Inferior parietal cortex (tissue), 1 donor: ENCODE data around the gene UGT3A2.

Experiments used
- DNase-seq: peaks from one replicate; pipeline ENCODE4 v3.0.0-alpha.2; 2016; ENCODE audit errors: extremely low spot score

The UGT3A2 gene, protein sequence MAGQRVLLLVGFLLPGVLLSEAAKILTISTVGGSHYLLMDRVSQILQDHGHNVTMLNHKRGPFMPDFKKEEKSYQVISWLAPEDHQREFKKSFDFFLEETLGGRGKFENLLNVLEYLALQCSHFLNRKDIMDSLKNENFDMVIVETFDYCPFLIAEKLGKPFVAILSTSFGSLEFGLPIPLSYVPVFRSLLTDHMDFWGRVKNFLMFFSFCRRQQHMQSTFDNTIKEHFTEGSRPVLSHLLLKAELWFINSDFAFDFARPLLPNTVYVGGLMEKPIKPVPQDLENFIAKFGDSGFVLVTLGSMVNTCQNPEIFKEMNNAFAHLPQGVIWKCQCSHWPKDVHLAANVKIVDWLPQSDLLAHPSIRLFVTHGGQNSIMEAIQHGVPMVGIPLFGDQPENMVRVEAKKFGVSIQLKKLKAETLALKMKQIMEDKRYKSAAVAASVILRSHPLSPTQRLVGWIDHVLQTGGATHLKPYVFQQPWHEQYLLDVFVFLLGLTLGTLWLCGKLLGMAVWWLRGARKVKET

DNA sequence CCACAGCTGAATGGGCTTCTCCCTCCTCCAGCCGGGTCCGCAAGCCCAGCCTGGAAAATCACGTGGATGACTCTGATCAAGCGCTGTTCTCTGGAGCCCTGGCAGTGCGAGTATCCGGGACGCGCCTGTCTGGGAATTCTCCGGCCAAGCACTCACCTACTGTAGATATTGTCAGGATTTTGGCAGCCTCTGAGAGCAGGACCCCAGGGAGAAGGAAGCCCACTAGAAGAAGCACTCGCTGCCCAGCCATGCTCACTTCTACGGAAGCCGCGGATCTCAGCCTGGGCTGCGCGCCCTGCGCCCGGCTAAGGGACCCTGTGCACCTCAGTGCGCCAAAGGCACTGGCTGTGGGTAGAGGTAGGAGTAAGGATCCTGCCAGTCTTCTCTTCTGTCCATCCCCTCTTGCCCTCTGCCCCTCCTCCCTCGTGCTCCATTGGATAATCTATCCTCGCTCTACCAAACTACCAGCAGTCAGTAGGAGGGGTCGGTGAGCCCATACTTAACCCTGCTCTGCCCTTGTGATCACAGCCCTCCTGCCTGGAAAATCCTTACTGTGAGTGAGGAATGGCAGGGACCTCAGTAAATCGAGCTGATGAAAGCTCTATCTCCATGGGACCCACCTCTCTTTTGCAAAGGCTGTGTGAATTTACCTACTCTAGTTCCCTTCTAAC, at the start of gene UGT3A2:
Gene UGT3A2, minus strand, starts transcription at position 343 of the 671 bp plus-strand sequence. Its CDS starts 93 bp downstream, at position 250.
- no peak for DNase-seq

DNA sequence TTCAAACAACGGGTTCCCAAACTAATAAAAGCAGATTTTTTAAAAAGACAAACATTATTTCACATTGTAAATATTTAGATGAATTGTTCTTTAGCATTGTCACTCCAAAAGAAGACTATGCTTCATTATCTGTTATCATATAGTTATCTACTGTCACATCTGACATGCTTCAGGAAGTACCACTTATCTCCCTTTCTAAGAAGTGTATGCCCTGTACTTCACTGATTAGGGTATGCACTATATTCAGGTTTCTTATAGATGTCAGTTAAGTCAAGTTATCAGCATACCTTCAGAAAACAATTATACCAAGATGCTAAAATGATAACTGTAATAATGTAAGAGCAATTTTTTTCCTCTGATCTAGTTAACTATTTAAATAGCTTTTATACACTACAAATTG, 44.6 kb upstream of the UGT3A2 start:
- DNase-seq: no peak

DNA sequence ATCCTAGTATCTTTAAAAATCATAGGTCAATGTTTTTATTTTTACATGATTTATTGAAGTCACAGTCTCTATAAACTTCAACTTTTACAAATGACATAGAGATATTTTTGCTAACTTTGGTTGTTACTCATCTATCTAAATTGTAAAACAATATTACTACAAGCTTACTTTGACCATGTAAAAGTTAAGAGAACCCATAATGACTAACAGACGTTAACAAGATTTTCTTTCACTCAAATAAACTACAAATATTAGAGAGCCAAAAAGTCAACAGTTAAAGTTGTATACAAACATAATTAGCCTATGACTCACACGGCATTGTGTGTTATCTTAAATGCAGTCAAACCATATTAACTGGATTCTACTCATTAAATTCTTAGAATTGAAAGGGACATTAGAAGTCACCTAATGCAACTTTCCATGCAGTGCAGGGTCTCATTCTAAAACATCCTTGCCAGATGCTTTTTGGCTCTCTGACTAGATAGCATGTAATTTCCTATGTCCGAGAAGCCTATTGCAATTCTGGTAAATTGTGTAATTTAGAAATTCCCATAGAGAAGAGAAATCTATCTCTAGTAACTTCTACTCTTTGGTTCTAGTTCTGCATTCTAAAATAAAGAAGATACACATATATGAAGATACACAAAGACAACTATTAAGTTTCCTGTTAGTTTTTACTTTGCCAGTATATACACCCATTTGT, 42.2 kb upstream of the UGT3A2 start:
- DNase-seq: no peak

DNA sequence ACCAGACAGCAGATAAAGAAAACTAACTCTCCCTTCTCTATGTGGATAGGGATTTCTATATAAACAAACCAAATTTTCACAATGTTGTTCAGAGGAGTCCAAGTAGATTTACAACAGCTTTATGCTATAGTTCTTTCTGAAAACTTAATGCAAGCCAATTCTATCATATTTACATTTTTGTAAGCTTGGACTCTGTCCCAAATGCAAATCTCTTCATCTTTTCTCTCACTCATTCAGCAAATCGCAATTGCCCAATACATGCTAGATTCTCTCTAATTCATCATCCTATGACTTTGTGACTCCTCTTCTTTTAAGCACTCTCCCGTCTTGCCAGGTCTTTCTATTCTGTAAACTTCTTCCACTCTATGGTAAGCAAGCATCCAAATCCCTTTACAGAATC, 39.1 kb upstream of the UGT3A2 start:
- DNase-seq: no peak

DNA sequence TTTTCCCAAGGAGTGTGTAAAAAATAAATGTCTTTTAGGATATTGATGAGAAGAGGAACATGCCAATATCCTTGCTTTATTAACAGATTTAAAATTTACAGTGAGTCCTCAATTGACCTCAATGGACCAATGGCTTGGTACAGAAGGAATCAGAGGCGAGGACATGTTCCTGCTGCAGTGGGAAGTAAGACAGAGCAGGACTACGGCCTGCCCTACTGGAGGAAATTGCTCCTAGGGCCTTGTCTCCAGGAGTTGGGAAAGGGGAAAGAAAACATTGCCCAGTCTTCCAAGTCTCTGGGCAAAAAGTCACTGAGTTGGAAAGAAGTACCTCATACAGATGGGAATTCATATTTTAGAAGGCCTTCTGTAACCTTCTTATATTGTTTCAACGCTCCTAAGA, 33.1 kb upstream of the UGT3A2 start:
- no peak for DNase-seq

DNA sequence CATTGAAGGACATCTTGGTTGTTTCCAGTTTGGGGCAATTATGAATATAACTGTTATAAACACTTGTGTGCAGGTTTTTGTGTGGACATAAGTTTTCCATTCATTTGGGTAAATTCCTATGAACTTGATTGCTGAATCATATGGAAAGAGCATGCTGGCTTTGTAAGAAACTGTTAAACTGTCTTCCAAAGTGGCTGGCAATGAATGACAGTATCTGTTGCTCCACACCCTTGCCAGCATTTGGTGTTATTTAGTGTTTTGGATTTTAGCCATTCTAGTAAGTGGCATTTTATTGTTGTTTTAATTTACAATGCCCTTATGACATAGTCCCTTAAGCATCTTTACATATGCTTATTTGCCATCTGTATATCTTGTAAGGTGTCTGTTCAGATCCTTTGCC, 29.8 kb upstream of the UGT3A2 start:
- DNase-seq: no peak

DNA sequence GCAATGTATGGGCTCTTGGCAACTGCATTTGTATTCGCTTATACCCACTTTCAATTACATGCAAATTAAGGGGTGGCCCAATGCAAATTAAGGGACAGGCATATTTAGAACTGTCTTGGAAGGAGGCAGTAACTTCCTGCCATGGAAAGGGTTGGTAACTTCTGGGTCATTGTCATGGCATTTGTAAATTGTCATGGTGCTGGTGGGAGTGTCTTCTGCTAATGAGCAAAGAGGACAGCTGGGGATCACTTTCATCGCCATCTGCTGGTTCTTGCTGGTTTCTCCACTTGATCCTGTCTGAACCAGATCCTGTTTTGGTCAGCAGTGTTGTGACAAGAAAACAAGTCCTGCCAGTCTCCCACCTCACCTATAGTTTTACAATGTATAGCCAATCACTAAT, 23.3 kb upstream of the UGT3A2 start:
- no peak for DNase-seq

DNA sequence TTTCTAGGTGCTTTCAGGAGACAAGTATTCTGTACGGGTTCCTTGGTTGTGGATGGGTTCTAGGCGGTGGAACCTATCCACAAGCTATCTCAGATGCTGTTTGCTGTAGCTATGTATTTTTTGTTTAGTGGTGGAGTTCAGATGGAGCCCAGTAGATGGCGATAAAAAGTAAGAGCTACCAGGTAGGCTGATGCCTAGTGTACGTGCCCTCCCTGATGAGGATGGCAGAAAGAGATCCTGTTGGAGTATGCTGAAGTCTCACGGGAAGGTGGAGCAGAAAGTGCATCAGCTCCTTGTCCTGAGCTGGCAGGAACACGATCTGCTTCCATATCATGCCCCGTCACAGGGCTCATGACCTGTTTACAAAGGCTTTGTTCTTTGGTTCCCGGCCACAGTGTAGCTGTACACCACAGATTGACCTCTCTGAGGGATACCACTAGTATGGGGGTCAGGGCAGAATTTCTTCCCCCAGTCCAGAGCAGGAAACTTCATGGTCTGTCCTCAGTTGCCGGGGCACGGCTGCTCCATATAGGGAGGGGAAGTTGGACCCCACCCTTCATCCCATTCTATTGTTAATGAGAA, 12.6 kb upstream of the UGT3A2 start:
- peak; percentile 72 for DNase-seq

DNA sequence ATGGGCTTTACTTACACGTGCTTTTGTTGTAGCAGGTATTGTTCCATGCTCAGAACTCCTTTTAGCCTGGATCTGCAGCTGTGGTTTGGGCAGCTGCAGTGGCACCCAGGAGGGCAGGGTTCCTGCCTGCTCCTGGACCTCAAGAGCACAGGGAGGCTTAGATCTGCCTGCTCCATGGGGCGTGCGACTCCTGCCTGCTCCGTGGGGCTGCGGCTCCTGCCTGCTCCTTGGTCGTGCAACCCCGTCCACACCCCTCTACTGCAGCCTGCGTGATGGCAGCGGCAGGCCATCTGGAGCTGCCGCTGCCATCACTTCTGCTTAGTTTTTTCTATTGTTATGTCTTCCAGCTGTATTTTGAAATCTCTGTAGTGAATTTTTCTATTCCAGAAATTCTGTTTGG, 11.7 kb upstream of the UGT3A2 start:
- DNase-seq: no peak

DNA sequence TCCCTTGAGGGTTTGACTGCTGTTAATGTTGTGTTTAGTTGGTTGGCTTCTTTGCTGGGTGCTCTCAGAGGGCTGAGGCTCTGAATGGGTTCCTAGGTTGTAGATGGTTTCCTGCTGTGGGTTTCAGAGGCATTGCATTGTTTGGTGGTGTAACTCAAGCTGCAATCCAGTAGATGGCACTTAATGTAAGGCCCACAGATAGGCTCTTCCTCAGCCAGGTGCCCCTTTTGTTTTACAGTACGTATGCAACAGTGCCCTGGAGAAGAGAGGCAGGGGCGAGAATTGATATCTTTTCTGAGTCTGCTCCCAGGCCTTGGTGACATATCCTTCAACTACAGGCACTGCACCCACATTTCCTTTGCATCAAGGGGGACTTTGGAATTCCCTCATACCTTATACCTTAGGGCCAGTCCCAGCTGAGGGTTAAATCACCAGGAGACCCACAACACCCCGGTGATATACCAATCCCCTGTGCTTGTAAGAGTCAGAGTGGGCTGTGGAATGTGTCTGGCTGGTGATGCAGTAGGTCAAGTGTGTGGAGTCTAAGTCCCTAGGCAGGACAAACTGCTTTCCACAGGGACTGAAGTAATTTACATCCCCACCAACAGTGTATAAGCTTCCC, 7.0 kb upstream of the UGT3A2 start:
- DNase-seq: no peak

DNA sequence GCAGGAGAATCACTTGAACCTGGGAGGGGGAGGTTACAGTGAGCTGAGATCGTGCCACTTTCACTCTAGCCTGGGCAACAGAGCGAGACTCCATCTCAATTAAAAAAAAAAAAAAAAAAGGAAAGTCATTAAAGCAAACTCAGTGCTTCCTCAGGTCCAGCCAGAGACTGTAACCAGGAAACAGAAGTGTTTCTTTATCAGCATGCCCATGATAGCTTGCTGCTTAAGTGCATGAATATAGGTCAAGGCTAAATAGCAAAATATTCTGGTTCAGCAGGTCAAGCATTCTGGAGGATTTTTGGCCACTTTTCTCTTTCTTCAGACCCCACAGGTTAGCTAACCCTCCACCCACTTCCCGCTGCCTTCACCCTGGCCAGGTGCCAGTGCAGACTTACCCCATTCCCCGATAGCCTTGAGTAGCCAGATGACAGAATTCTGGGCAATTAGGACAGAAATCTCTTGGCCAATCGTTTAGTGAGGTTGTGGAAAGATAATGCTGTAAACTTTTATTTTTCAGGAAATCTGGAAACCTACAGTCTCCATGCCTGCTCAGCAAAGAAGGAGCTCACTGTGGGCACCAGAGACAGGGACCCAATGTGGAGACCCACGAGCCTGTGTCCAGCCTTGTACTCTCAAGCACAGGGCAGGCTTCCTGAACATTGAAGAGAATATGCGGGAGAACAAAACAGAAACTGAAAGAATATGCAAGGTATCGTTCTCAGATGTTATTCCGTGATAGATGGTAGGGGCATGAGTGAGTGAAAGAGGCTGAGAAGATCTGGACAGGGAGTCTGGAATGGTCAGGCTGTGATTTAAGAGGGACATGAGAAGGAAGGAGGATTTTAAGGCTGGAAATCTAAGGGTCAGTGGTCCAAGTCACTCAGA, 4.2 kb upstream of the UGT3A2 start:
- DNase-seq: no peak

DNA sequence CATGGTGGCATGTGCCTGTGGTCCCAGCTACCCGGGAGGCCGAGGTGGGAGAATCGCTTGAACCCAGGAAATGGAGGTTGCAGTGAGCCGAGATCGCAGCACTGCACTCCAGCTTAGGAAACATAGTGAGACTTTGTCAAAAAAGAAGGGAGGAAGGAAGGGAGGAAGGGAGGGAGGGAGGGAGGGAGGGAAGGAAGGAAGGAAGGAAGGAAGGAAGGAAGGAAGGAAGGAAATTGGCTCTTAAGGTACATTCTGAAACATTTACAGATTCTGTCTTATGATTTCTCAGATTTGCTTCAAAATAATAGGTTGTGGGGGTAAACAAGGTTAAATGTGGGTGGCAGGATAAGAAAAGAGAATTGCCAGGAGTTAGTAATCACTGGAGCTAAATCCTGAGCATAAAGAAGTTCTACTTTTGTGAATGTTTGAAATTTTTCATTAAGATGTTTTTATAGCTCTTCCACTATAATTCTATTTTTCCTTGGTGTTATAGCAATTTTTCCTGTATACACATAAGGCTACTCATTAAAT, 2.1 kb upstream of the UGT3A2 start:
- no peak for DNase-seq

DNA sequence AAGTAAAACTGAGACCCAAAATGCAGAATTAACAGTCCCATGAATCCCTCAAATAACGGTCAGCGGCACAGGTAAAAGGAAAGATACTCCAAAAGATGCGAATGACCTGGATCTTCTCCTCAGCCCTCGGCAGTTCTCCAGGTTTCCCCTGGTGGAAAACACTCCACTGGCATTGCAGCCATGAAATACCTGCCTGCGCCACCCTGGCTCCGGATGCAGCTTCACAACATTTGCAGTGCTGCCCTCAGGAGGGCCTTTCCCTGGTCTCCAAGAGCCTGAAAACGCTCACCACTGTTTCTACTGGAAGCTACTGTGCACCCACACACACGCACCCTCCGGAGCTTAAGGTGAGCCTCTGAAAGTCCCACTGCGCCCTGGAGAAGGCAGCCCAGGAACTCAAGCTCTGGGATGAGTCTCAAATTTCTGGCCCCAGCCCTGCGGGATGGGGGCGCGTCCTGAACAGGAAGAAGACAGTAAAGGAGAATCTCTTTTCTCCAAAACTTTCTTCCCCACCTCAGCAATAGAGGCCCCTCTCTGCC, 612 bp downstream of the UGT3A2 start:
- no peak for DNase-seq

DNA sequence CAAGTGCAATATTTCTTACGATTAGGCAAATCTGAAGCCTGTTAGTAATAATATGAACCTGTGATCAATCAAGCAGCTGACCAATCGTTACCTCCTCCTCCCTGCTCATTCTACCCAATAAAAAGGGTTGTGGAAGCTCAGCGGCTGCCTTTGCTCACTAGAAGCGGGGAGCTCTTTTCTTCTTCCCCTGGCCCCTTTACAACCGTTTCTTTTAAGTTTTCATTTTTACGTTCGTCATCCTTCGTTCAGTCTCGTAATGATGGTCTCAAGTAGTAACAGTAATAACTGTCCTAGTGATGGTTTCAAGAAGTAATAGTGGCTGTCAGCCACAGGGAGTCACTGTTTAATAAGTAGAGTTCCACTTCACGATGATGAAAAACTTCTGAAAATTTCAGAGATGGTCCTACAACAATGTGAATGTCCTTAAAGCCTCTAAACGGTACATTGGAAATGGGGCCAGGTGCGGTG, 6.2 kb downstream of the UGT3A2 start:
- DNase-seq: no peak

DNA sequence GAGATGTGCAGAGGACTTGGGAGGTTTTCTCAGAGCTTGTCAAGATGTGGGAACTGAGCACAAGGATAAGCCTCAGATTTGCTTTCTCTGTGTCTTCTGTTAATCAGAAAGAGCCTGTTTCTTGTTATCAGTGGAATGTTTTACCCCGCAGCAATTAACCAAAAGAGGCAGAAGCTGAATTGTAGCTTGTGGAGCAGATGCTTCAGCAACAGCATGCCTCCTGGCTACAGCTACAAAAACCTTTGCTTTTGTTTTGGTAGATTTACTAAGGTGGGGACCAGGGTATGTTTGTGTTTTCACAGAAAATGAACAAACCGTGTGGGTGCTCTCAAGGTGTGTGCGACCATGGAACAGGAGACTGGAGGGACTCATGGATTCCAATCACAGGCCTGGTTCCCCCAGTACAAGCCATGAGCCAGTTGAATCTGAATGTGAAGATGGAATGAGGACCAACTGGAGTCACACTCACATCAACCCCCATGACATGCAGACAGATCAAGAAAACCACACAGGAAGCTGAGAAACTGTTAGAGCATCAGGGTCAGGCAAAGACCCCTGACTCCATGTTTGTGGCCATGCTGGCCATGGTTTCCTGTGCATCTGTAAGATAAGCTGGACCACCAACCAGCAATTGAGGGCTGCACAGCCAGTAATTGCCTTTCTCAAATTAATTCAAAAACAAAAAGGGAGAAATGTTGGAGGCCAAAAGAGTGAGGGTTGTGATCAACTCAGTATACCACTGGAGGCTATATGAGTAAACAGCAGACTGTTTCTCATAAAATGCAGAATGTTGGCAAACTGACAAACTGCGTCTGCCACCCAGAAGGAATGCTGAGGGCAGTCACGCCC, 6.9 kb downstream of the UGT3A2 start:
- DNase-seq: no peak

DNA sequence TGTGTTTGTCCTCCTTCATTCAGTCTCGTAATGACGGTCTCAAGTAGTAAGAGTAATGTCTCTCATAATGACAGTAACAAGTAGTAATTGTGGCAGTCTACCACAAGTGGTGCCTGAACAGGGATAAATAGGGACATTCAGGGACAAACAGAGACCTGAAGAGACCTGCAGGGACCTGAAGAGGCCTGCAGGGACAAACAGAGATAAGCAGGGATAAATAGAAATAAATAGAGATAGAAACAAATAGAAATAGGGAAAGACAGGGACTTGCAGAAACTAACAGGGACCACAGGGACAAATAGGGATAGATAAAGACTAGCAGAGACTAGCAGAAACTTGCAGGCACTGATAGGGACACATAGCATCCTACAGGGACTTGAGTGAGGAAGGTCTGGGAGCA, 7.9 kb downstream of the UGT3A2 start:
- no peak for DNase-seq

DNA sequence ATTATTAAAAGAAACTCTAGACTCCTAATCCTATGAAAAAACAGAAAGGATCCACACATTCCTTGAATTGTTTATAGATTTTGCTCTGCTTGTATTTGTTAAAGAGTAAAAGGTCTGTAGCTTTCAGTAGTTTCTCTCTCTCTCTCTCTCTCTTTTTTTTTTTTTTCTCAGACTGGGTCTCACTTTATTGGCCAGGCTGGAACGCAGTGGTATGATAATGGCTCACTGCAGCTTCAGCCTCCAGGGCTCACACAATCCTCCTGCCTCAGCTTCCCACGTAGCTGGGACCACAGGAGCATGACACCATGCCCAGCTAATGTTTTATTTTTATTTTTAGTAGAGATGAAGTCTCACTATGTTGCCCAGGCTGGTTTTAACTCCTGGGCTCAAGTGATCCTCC, 9.3 kb downstream of the UGT3A2 start:
- no peak for DNase-seq

DNA sequence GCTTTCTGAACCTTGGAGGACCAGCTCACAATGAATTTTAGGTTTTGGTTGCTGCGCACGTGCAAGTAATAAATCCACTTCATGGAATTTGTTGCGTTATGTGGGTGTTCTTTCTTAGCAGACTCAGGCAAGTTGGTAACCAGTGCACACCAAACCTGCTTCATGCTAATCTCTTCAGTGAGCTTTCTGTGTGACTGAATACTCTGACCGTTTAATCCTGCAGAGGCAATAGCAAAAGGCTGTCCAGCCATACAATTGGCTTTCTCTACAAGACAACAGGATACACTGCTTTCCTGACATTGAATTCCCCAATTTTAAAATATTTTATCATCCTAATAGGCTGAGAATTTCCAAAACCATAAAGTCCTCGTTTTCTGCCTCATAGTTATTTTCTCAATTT, 10.3 kb downstream of the UGT3A2 start:
- no peak for DNase-seq

DNA sequence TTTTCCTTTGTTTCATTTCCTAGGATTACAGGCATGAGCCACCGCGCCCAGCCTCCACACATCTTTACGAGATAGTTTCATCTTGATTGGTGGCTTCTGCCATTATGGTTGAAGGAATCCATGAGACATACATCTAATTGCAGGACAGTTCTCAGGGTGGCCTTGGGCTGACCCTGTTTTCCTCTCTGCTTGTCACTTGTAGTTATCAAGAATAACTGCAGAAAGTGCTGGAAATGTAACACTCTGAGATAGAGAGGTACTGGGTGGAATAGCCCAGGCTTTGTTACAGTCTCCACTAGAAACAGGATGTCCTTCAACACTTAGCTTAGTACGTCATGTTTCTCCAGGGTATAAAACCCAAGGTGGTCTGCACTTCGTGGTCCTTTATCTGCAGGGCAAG, 10.7 kb downstream of the UGT3A2 start:
- no peak for DNase-seq
